IMR-90 (cell line): Measurements from ENCODE around the gene COL23A1.

Source experiments
- CEBPB ChIP-seq: IDR thresholded peaks from 2 replicates; pipeline ENCODE4 v1.6.1; 2012; ENCODE audit warnings: low read depth, low read length, improper control_type of control experiment
- FOS ChIP-seq: fragments of 150-350 bp; IDR thresholded peaks from 2 replicates; pipeline ENCODE4 v1.6.1; 2016; ENCODE audit warnings: low read depth, low read length
- MXI1 ChIP-seq: IDR thresholded peaks from 2 replicates; pipeline ENCODE4 v1.6.1; 2012; ENCODE audit warnings: low read depth, mild to moderate bottlenecking, low read length, moderate library complexity, borderline replicate concordance
- POLR2A ChIP-seq: IDR thresholded peaks from 2 replicates; pipeline ENCODE4 v1.6.1; 2012; ENCODE audit warnings: mild to moderate bottlenecking, low read depth, low read length
- RAD21 ChIP-seq: IDR thresholded peaks from 2 replicates; pipeline ENCODE4 v1.6.1; 2012; ENCODE audit warnings: low read length, improper control_type of control experiment
- RCOR1 ChIP-seq: IDR thresholded peaks from 2 replicates; pipeline ENCODE4 v1.6.1; 2012; ENCODE audit warnings: mild to moderate bottlenecking, low read length, improper control_type of control experiment; ENCODE audit not compliant: insufficient replicate concordance
- RFX5 ChIP-seq: IDR thresholded peaks from 2 replicates; pipeline ENCODE4 v1.8.0; 2012; ENCODE audit warnings: low read depth, mild to moderate bottlenecking, low read length, moderate library complexity
- TF ChIP-seq, protein P1 (sequence below): conservative IDR thresholded peaks from 2 replicates; pipeline ENCODE4 v1.5.1; 2012; ENCODE audit warnings: mild to moderate bottlenecking, low read depth, low read length, improper control_type of control experiment
- TF ChIP-seq, protein P2 (sequence below): fragments of 150-350 bp; IDR thresholded peaks from 2 replicates; pipeline ENCODE4 v1.6.1; 2017; ENCODE audit warnings: mild to moderate bottlenecking, antibody characterized with exemption, low read length, low read depth

DNA sequence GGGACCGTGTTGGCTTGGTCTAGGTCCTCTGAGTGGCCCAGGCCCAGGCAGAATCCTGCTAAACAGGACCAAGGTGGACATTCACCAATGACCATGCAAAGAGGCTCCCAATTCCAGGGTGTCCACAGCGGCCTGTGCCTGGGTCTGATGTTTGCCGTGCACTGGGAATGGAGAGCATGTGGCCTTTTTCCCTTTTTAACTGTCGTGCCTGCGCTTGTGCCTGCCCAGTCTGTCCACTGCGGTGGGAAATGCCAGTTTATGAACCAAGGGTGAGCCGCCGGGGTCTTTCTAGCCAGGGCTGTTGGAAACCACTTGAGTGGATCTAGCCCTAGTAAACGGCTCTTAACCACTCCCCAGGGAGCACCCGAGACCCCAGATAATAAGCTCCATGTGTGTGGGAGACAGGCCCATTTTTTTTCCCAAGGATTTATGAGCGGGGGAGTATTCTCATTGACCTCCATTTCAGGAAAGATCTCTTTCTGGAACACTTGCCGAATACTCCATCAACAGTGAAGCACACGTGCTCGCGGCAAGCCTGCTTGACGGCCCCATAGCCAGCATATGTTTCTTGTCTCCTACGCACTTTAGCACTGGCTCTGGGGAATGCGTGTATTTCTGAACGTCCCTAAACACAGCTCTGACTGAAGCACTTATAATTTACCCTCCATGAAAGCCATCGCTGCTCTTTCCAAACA, 264.4 kb downstream of the COL23A1 start:
- TF ChIP-seq POLR2A = no peak
- no peak for TF ChIP-seq FOS
- TF ChIP-seq, protein P1, sequence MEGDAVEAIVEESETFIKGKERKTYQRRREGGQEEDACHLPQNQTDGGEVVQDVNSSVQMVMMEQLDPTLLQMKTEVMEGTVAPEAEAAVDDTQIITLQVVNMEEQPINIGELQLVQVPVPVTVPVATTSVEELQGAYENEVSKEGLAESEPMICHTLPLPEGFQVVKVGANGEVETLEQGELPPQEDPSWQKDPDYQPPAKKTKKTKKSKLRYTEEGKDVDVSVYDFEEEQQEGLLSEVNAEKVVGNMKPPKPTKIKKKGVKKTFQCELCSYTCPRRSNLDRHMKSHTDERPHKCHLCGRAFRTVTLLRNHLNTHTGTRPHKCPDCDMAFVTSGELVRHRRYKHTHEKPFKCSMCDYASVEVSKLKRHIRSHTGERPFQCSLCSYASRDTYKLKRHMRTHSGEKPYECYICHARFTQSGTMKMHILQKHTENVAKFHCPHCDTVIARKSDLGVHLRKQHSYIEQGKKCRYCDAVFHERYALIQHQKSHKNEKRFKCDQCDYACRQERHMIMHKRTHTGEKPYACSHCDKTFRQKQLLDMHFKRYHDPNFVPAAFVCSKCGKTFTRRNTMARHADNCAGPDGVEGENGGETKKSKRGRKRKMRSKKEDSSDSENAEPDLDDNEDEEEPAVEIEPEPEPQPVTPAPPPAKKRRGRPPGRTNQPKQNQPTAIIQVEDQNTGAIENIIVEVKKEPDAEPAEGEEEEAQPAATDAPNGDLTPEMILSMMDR = no peak
- TF ChIP-seq RFX5 = no peak
- no peak for TF ChIP-seq MXI1
- no peak for TF ChIP-seq RAD21
- TF ChIP-seq, protein P2, sequence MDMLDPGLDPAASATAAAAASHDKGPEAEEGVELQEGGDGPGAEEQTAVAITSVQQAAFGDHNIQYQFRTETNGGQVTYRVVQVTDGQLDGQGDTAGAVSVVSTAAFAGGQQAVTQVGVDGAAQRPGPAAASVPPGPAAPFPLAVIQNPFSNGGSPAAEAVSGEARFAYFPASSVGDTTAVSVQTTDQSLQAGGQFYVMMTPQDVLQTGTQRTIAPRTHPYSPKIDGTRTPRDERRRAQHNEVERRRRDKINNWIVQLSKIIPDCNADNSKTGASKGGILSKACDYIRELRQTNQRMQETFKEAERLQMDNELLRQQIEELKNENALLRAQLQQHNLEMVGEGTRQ = no peak
- TF ChIP-seq RCOR1 = no peak
- no peak for TF ChIP-seq CEBPB
